Measurements from ENCODE around the gene ILKAP.

ILKAP gene

DNA sequence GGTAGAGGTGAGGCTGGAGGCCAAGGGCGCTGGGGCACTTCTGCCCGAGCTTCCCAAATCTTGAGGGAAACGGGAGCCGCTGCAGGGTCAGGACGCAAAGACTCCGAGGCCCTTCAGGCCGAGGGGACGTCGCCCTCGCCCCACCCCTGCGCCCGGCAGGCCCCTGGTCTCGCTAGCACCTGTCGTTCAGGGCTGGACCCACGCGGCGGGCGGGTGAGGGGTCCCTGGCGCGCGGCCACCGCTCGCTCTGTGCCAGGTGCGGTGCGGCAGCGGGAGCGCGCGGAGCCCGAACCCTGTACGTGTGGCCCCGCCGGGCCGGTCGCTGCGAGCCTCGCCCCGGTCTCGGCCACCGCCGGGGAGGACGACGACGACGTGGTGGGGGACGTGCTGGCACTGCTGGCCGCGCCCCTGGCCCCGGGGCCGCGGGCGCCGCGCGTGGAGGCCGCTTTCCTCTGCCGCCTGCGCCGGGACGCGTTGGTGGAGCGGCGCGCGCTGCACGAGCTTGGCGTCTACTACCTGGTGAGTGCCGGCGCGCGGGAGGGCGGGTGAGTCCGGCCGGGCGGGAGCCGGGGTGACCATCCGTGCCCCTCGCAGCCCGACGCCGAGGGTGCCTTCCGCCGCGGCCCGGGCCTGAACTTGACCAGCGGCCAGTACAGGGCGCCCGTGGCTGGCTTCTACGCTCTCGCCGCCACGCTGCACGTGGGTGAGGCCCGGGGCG lies 39.9 kb downstream of the ILKAP start:
- DNase-seq: no peak

GRCh38 chr2:238162846-238163441 lies 40.6 kb downstream of the ILKAP start:
- no peak for DNase-seq

DNA sequence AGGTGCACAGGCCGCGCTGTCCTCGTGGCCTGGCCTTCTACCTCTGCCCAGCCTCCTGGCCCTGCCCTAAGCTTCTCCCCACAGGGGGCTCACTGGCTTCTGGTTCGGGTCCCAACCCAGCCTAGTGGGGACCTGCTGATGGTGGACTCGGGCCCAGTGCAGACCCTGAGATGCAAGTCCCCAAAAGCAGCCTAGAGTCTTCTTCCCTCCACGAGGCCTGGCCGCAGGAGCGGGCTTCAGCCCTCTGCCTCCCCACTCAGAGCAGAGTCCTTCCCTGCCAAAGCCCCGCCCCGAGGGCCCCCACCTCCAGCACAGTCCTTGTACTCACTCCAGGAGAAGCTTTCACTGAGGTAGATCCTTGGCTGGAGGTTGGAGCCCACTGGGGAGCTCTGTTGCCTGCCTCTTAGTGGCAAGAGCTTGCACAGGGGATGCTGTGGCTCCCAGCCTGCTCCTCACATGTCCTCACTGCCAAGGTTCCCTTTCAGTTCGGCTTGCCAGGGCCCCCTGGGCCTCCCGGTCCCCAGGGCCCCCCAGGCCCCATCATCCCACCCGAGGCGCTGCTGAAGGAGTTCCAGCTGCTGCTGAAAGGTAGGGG lies 41.1 kb downstream of the ILKAP start:
- DNase-seq: no peak

DNA sequence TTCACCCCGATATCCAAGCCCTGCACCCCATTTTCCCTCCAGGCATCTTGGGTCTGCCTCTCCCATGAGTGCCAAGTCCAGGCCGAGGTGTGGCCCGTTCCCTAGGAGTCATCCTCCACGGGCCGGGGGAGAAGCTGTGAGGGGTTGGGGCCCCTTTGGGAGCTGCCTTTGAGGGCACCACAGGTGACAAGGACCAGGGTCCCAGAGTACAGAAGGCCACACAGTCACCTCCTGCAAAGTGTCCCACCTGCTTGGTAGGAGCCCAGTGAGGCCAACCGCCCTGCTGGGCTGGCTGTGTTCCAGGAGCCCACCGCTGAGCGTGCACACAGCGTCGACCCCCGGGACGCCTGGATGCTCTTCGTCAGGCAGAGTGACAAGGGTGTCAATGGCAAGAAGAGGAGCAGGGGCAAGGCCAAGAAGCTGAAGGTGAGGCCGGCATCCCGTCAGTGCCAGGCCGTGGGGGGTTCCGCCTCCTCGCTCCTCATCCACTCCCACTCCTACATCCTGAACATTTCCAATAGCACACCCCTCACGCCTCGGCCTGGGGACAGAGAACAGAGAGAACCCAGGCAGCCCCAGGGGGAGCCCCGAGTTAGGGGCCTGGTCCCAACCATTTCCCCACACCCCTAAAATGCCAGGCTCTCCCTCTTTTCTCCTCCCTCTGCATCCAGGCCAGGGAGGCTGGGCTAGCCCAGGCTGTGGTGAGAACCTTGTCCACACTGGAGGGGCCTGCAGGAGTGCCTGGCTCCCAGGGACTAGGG lies 42.0 kb downstream of the ILKAP start:
- DNase-seq: no peak

GRCh38 chr2:238160206-238161129 lies 43.0 kb downstream of the ILKAP start:
- DNase-seq: no peak

DNA sequence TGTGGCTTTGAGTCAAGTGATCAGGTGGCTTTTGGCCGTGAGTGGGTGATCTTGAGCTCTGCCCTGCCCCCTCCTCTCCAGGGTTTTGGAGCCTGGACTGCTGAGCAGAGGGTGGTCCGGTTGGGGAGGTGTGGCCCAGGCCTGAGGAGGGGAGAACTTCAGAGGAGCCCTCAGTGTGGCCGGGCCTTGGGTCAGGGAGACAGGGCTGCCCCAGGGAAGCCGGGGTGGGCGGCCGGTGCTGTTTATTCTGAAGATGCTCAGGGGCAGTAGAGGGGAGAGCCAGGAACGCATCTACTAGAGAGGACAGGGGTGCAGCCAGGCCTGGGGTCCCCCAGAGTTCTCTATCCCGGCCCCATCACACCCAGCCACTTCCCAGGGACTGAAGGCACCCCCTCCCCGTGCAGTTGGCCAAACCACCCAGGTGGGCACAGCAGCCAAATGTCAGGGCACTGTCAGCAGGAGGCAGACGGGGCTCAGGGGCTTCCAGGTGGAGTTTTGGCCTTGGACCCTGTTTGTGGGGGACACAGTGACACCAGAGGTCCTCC lies 43.8 kb downstream of the ILKAP start:
- no peak for DNase-seq

DNA sequence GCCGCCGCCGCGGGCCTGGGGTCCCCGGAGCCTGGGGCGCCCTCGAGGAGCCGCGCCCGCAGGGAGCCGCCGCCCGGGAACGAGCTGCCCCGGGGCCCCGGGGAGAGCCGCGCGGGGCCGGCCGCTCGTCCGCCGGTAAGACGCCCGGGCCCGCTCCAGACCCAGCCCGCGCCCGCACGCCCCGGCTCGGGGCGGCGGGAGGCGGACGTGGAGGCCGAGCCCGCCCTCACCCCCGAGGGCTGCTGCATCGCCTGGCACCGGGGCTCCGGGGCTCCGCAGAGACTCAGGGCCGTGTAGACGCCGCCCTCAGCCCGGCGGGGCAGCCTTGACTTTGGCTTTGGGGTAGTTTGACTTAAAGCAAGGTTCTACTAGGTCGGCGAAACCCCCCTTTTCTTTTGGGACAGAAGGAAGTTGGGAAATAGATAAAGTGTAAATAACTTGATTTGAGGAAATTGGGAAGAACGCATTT lies 44.4 kb downstream of the ILKAP start:
- DNase-seq: no peak

- DNase-seq: peak; percentile 31 to 36
Observed at GRCh38 chr2:238158509-238159070, 44.9 kb downstream of the ILKAP start, which contains the start of gene ERFE. TSS of gene ERFE (plus strand) at chr2:238158970. CDS start at chr2:238159008, 38 bp downstream.

- no peak for DNase-seq
Observed at GRCh38 chr2:238158018-238158508, 45.4 kb downstream of the ILKAP start.

GRCh38 chr2:238157506-238158017 lies 45.9 kb downstream of the ILKAP start:
- DNase-seq: no peak

GRCh38 chr2:238155761-238156694 lies 47.5 kb downstream of the ILKAP start:
- no peak for DNase-seq

GRCh38 chr2:238155051-238155760 lies 48.3 kb downstream of the ILKAP start:
- DNase-seq: no peak

GRCh38 chr2:238154570-238154969 lies 48.9 kb downstream of the ILKAP start:
- DNase-seq: no peak

DNA sequence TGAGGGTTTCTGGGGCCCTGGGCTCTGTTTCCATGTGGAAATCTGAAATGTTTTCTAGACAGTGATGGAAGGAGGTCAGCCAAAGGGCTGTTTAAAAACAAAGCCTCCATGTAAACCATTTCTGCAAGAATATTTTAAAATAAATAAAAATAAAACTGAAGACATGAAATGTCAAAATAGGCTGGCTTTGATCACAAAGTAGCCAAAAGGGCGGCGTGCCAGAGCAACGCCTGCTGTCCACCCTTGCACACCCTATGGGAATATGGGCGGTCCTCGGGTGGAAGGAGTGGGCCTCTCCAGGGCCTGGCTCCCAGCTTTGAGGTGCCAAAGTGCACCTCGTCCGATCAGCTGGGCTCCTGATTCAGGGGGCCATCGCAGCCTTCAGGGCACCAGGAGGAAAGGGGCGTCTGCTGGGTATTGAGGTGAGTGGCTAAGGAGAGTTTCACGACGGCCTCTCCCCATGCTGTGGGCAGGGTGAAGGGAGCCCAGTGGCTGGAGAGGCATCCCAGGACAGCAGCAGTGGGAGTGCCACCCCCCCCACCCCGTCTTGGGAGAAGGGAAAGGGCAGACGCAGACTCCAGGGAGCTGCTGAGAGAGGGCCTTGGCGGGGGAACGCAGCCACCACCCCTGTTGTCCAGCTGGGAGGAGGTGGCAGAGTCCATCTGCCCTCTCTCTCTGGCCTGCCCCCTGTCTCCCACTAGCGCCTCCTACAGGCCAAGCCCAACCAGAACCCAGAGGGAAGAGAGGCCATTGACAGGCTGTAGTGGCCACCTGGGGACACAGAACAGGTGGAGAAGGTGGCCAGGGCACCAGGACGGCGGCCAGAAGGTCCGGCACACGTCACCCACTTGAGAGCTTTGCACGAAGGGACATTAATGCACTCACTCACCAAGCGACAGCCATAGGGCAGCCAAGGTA lies 50.5 kb downstream of the ILKAP start:
- DNase-seq: no peak

DNA sequence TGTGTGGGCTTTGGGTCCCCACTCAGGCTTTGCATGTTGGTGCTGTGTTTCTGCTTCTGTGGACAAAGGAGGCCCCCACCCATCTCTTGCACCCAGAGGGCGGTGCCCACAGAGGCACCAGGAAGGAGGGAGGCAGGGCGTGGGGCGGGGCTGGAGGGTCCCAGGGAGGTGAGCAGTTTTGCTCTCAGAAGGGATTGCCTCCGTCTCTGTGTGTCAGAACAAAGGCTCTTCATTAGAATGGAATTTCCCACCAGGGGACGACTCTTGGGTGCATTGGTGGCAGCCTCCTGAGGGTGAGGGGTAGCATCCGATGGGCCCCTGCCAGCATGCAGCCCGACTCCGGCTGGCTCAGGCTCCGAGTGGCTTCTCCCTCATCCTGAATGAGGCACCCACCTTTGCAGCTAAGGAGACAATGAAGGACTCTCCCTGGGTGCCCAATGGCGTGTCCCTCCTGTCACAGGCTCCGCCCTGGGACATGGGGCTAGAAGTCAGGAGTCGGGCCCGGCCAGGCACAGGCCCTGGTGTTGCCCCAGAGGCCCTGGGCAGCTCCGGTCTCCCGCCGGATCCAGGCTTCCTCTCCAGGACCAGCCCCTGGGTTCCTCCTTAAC lies 51.8 kb downstream of the ILKAP start:
- DNase-seq: no peak

DNA sequence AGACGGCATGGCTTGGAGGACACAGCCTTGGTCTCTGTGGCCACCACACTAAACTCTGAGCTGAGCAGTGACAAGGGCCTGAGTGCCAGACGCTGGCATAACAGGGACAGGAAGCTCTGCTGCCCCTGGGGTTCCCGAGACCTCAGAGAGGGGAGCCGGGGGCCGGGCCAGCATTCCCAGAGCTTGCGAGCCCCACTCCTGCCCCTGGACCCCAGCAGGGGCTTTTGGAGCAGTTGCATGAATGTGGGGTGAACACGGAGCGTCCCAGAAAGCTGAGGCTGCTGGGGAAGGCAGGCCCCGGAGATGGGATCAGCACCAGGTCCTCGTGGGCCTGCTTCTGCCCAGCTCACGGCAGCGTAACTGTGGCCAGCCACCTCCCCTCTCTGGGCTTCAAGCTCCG lies 52.3 kb downstream of the ILKAP start:
- no peak for DNase-seq

DNA sequence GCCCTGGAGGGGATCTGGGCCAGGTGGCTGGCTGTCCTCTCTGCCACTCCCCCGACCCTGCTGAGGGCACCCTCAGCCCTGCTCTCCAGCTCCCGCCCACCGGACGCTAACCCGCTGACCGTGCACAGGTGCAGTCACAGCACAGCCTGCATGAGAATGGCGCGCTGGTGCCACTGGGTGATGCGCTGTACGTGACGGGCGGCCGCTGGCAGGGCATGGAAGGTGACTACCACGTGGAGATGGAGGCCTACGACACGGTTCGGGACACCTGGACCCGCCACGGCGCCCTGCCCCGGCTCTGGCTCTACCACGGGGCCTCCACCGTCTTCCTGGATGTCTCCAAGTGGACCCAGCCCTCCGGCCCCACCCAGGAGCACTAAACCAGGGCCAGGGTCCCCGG lies 52.8 kb downstream of the ILKAP start:
- no peak for DNase-seq

Data from activated CD4-positive, alpha-beta T cell treated with anti-CD3 and anti-CD28 coated beads, Interleukin-2, amount 50 U/mL, for 4 hours (primary cell).